Spleen (tissue), 11 donors: ENCODE data around the gene NHERF1. TPM values are rescaled to one million over a fixed set of nuclear protein-coding genes. Genes with fewer than 3 reads are reported as not detected.

Source experiments
- DNase-seq: peaks from one replicate; pipeline ENCODE4 v3.0.0-alpha.2; 2020
- H3K27ac ChIP-seq, 8 donors: fragments of 200-600 bp; sonication (generic) in 7 of 8; 1 replicate in 4 of 8; 2 replicates in 4 of 8; pipeline versions ENCODE4 v1.5.0 to v1.8.0; 2016 to 2021; ENCODE audit warnings: inconsistent platforms in 4 of 8, mild to moderate bottlenecking in 4 of 8, moderate library complexity in 1 of 8
- H3K27me3 ChIP-seq, 7 donors: fragments of 200-600 bp; sonication (generic) in 6 of 7; replicated peaks in 1 of 7; 1 replicate in 4 of 7; 2 replicates in 3 of 7; pipeline versions ENCODE4 v1.5.0 to v1.8.0; 2016 to 2021; ENCODE audit warnings: inconsistent platforms in 3 of 7, mild to moderate bottlenecking in 1 of 7
- H3K36me3 ChIP-seq, 6 donors: fragments of 200-600 bp; sonication (generic) in 5 of 6; 1 replicate in 4 of 6; 2 replicates in 2 of 6; pipeline versions ENCODE4 v1.5.0 to v1.8.0; 2016 to 2021; ENCODE audit warnings: inconsistent platforms in 2 of 6
- H3K4me1 ChIP-seq, 6 donors: fragments of 200-600 bp; sonication (generic) in 5 of 6; 1 replicate in 3 of 6; 2 replicates in 3 of 6; pipeline versions ENCODE4 v1.5.0 to v1.8.0; 2016 to 2021; ENCODE audit warnings: inconsistent platforms in 3 of 6
- H3K4me3 ChIP-seq, 8 donors: fragments of 200-600 bp; sonication (generic) in 7 of 8; 1 replicate in 4 of 8; 2 replicates in 4 of 8; pipeline versions ENCODE4 v1.5.0 to v1.8.0; 2016 to 2021; ENCODE audit warnings: inconsistent platforms in 4 of 8, mild to moderate bottlenecking in 4 of 8, moderate library complexity in 2 of 8
- H3K9me3 ChIP-seq, 8 donors: fragments of 200-600 bp; sonication (generic) in 7 of 8; 1 replicate in 4 of 8; 2 replicates in 4 of 8; pipeline versions ENCODE4 v1.5.0 to v1.8.0; 2016 to 2021; ENCODE audit warnings: inconsistent platforms in 4 of 8
- POLR2A ChIP-seq, 3 donors: fragments of 450-650 bp; IDR thresholded peaks; one replicate each; pipeline ENCODE4 v1.5.1; 2017; ENCODE audit warnings: antibody characterized with exemption in 3 of 3, mild to moderate bottlenecking in 1 of 3
- POLR2AphosphoS5 ChIP-seq, 3 donors: sonication (generic); formaldehyde crosslinking; IDR thresholded peaks; one replicate each; pipeline ENCODE4 v1.5.1; 2017; ENCODE audit warnings: antibody characterized with exemption in 3 of 3
- WGBS, 5 donors: extraction: QIAGEN DNeasy Blood & Tissue Kit in 3 of 5; methylation state at CpG; one replicate each; pipeline versions ENCODE4 v1.1.5 to v1.1.7; 2013 to 2018; 5-methylcytosine and 5-hydroxymethylcytosine counted together
- intact Hi-C: fragments of 100-400 bp; cut with DNase I; formaldehyde crosslinking; loops from one replicate; pipeline ENCODE4 v1.15.0; 2023; ENCODE audit warnings: low total_unique reads
- polyA plus RNA-seq, 3 donors: library from polyadenylated mRNA; stranded (reverse); fragments of 200-250 nt; gene quantifications; one replicate each; pipeline ENCODE4 v1.2.1, GENCODE V29; 2013
- total RNA-seq, 7 donors: library from RNA; depleted of rRNA in 3 of 7; stranded (reverse); fragments of >200 nt in 3 of 7; fragmentation: NEBNext Ultra II Directional in 4 of 7; extraction: Animal tissue kit (Norgen Biotek cat#: 25700) in 4 of 7; gene quantifications; one replicate each; pipeline versions ENCODE4 v1.1.0 to v1.2.1, GENCODE V29; 2016 to 2021
- TF ChIP-seq, protein P1 (sequence below), 11 experiments: fragments of 200-600 bp in 7 of 11; fragments of 450-650 bp in 4 of 11; sonication (generic) in 4 of 11; IDR thresholded peaks in 8 of 11; conservative IDR thresholded peaks in 3 of 11; 1 replicate in 7 of 11; 2 replicates in 4 of 11; pipeline versions ENCODE4 v1.4.0 to v1.8.0; 2016 to 2021; ENCODE audit warnings: antibody characterized with exemption in 11 of 11, inconsistent platforms in 4 of 11, mild to moderate bottlenecking in 1 of 11
- donor health status: healthy with polysubstance abuse.
- donor health status: DM: no; HTN: no; CAD: no; lungs with moderate emphysema.
- donor health status: DM: no; HTN: no; CAD: no.
- donor health status: Bipolar disorder and iron deficiency.
- donor health status: healthy.
- donor health status: DM: no; HTN: no; CAD: no.
- donor health status: DM: yes; HTN: yes; CAD: no.

NHERF1 gene
- total and polyA plus RNA-seq, 10 donors, result 28.7 to 85.6 (median 52.0) TPM

DNA sequence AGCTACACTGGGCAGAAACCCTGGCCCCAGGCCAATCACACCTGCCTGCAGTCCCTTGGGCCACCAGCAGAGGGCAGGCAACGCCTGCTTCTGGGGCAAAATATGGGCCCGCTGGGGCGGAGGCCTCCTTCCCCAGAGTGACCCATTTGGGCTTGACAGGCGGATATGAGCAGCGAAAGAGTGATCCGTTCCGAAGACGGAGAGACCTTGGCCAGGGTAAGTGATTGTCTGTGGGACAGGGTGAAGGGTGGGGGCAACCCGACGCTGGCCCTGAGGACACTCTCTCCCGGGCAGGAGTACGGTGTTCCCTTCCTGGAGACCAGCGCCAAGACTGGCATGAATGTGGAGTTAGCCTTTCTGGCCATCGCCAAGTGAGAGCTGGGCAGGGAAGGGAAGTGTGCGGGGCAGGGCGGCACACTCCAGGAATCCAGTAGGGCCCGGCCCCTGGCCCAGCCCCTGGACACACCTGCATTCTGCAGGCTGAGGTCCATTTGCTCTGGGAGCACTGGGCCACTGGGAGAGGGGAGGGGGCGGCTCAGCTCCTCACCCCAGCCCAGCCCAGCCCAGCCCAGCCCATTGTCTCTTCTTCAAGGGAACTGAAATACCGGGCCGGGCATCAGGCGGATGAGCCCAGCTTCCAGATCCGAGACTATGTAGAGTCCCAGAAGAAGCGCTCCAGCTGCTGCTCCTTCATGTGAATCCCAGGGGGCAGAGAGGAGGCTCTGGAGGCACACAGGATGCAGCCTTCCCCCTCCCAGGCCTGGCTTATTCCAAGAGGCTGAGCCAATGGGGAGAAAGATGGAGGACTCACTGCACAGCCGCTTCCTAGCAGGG, 3.5 kb upstream of the NHERF1 start:
- Histone ChIP-seq H3K4me3 (peak overlapping the region in 2 of 8 donors; percentile 16 to 34), H3K4me1 (peaks cover 48 to 96% (median 88%) of the 10 kb centered on the region in 6 donors), H3K27me3 (peaks cover 0 to 5% (median 0%) of the 10 kb centered on the region in 7 donors), H3K27ac (peak overlapping the region in 7 of 8 donors; percentile 9 to 94 (median 87)), H3K9me3 (no peaks in the 10 kb centered on the region), H3K36me3 (no peaks in the 10 kb centered on the region)
- WGBS, 5 donors, result 39 to 57% (median 46%) methylated on average over 22 to 24 of the region's 24 CpGs
- TF ChIP-seq POLR2A (IDR thresholded peaks at IDR 0.05), result no peak
- TF ChIP-seq, protein P1, sequence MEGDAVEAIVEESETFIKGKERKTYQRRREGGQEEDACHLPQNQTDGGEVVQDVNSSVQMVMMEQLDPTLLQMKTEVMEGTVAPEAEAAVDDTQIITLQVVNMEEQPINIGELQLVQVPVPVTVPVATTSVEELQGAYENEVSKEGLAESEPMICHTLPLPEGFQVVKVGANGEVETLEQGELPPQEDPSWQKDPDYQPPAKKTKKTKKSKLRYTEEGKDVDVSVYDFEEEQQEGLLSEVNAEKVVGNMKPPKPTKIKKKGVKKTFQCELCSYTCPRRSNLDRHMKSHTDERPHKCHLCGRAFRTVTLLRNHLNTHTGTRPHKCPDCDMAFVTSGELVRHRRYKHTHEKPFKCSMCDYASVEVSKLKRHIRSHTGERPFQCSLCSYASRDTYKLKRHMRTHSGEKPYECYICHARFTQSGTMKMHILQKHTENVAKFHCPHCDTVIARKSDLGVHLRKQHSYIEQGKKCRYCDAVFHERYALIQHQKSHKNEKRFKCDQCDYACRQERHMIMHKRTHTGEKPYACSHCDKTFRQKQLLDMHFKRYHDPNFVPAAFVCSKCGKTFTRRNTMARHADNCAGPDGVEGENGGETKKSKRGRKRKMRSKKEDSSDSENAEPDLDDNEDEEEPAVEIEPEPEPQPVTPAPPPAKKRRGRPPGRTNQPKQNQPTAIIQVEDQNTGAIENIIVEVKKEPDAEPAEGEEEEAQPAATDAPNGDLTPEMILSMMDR (IDR thresholded peaks at IDR 0.05 in 8 of 11, conservative IDR thresholded peaks at IDR 0.05 in 3 of 11), result peak; percentile 99 to 100 (median 99)
- peak; percentile 82 to 91 (median 90) for TF ChIP-seq POLR2AphosphoS5 (IDR thresholded peaks at IDR 0.05)
- intact Hi-C loops, result loop anchor here (5.0 kb wide), 2 partner anchors 37 to 122 kb away; no protein-coding TSS in a partner anchor
- DNase-seq, result peak; percentile 97

DNA sequence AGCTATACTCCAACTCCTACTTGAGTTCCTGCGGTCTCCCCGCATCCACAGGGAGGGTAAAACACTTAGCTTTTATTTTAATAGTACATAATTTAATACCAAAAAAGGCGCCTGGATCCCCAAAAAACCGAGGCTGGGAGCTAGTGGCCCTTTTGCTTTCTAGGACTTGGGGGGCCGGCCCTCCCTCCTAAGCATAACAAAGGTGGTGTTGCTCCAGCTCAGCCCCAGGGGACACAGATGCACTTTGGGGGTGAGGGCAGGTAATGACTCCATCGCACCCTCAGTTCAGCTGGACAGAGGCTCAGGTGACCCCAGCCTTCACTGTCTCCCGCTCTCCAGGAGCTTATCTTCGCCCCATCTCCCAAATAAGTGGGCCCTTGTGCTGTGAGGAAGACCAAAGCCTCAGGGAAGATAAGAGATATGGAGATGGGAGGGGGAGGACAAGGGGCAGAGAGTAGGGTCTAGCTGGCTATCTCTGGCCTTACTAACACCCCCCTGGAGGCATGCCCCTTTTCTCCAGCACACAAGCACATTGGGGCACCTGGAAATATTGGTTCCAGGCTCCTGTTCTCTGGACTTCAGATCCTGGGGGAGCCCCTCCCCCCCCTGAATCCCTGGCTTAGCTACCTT, 2.8 kb upstream of the NHERF1 start:
- WGBS, 5 donors, result 82 to 92% (median 91%) methylated on average over 8 of the region's 8 CpGs
- peaks cover 55 to 96% (median 88%) of the 10 kb centered on the region in 6 donors for H3K4me1 ChIP-seq
- no peak overlapping the region for H3K4me3 ChIP-seq
- H3K36me3 ChIP-seq, result no peaks in the 10 kb centered on the region
- DNase-seq, result peak; percentile 67
- TF ChIP-seq POLR2A (IDR thresholded peaks at IDR 0.05) (no peak), POLR2AphosphoS5 (IDR thresholded peaks at IDR 0.05) (no peak)
- TF ChIP-seq, protein P1 (IDR thresholded peaks at IDR 0.05 in 8 of 11, conservative IDR thresholded peaks at IDR 0.05 in 3 of 11), result no peak
- intact Hi-C loops, result no loop called here
- peak overlapping the region in 5 of 8 donors; percentile 78 to 95 (median 90) for H3K27ac ChIP-seq
- no peaks in the 10 kb centered on the region for H3K9me3 ChIP-seq
- peaks cover 0 to under 1% (median 0%) of the 10 kb centered on the region in 7 donors for H3K27me3 ChIP-seq

DNA sequence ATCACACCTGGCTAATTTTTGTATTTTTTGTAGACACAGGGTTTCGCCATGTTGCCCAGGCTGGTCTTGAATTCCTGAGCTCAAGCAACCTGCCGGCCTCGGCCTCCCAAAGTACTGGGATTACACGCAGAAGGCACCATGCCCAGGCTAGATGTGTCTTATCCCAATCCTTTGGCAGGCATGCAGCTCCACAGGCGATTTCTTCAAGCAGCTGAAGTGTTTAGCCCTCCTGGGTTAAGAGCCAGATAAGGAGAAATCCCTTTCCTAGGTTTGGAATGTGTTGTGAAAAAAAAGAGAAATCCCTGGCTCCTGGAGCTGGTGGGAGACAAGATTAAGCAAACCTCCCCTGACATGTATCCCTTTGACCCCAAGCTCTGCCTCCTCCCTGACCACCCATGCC, 2.1 kb upstream of the NHERF1 start:
- intact Hi-C loops, result no loop called here

More for the DNA sequence above, 2.1 kb upstream of the NHERF1 start:
- 78 to 95% (median 91%) methylated on average over 5 of the region's 5 CpGs for WGBS, 5 donors
- no peaks in the 10 kb centered on the region for H3K9me3 ChIP-seq
- peak; percentile 64 for DNase-seq
- peaks cover 53 to 96% (median 88%) of the 10 kb centered on the region in 6 donors for H3K4me1 ChIP-seq
- TF ChIP-seq POLR2A (IDR thresholded peaks at IDR 0.05), result no peak
- TF ChIP-seq, protein P1 (IDR thresholded peaks at IDR 0.05 in 8 of 11, conservative IDR thresholded peaks at IDR 0.05 in 3 of 11), result no peak
- no peak for TF ChIP-seq POLR2AphosphoS5 (IDR thresholded peaks at IDR 0.05)
- peak overlapping the region in 6 of 8 donors; percentile 84 to 95 (median 92) for H3K27ac ChIP-seq
- H3K36me3 ChIP-seq, result no peaks in the 10 kb centered on the region
- no peaks in the 10 kb centered on the region for H3K27me3 ChIP-seq
- no peak overlapping the region for H3K4me3 ChIP-seq
